ENCODE data around the gene SUSD1.

The SUSD1 gene

GRCh38 chr9:112025850-112026249 is 149.2 kb downstream of the SUSD1 start:
- no peak for DNase-seq
- intact Hi-C loops (cut with DNase I) = no loop called here

- intact Hi-C loops (cut with DNase I) = no loop called here
- no peak for DNase-seq
Measured at GRCh38 chr9:112021742-112022141, 153.4 kb downstream of the SUSD1 start.

GRCh38 chr9:112020680-112021596 is 154.2 kb downstream of the SUSD1 start:
- DNase-seq = no peak
- intact Hi-C loops (cut with DNase I) = no loop called here

- no peak for DNase-seq
- intact Hi-C loops (cut with DNase I) = no loop called here
Measured at GRCh38 chr9:112017878-112018277, 157.2 kb downstream of the SUSD1 start.

DNA sequence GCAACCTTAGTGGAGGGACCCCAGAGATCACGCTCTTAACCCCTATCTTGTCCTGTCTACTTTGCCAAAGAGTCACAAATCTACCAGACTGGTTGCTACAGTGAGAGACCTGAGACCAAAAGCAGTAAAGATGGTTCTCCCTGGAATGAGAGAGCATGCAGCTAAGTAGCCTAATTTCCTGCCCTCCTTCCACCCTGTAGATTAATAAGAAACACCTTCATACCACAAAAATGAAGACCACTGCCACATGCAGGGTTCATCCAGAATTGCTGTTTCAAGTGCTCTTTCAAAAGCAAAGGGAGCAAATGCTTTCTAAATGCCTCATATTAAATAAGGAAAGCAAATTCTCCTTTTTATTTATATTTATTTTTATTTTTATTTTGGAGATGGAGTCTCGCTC is 159.4 kb downstream of the SUSD1 start:
- intact Hi-C loops (cut with DNase I) = no loop called here

GRCh38 chr9:112015149-112015548 is 159.9 kb downstream of the SUSD1 start:
- intact Hi-C loops (cut with DNase I) = no loop called here
- no peak for DNase-seq

More for the DNA sequence above, 159.4 kb downstream of the SUSD1 start:
- no peak for DNase-seq

DNA sequence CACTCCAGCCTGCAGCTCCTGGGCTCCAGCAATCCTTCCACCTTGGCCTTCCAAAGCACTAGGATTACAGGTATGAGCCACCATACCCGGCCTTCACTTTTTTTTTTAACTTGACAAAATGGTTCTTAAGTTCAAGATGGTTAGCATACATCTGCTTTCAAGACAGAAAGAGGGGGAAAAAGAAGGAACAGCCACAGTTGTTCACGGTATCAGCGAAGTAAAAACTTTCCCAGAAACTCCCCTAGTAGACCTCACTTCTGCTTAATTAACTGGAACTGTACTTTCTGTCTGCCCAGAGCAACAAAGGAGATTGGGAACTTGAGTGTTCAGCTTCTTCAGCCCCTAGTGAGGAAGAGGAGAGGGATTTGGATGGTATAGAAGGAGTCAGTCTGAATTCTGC is 161.8 kb downstream of the SUSD1 start:
- no peak for DNase-seq
- intact Hi-C loops (cut with DNase I) = no loop called here

GRCh38 chr9:112012026-112012902 is 162.8 kb downstream of the SUSD1 start:
- DNase-seq = peak; percentile 12 to 94 (median 39)
- intact Hi-C loops (cut with DNase I) = no loop called here

- no peak for DNase-seq
- intact Hi-C loops (cut with DNase I) = no loop called here
Measured at GRCh38 chr9:112011051-112011620, 164.0 kb downstream of the SUSD1 start.

- DNase-seq = no peak
- intact Hi-C loops (cut with DNase I) = no loop called here
Measured at GRCh38 chr9:112010537-112010936, 164.6 kb downstream of the SUSD1 start.

DNA sequence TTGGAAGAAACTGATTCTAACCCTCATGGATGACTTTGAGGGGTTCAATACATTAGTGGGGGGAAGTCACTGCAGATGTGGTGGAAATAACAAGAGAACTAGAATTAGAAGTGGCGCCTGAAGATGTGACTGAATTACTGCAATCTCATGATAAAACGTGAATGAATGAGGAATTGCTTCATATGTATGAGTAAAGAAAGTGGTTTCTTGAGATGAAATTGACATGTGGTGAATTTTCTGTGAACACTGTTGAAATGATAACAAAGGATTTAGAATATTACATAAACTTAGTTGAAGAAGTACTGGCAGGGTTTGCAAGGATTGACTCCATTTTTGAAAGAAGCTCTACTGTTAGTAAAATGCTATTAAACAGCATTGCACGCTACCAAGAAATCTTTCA is 165.4 kb downstream of the SUSD1 start:
- DNase-seq = no peak
- intact Hi-C loops (cut with DNase I) = no loop called here

DNA sequence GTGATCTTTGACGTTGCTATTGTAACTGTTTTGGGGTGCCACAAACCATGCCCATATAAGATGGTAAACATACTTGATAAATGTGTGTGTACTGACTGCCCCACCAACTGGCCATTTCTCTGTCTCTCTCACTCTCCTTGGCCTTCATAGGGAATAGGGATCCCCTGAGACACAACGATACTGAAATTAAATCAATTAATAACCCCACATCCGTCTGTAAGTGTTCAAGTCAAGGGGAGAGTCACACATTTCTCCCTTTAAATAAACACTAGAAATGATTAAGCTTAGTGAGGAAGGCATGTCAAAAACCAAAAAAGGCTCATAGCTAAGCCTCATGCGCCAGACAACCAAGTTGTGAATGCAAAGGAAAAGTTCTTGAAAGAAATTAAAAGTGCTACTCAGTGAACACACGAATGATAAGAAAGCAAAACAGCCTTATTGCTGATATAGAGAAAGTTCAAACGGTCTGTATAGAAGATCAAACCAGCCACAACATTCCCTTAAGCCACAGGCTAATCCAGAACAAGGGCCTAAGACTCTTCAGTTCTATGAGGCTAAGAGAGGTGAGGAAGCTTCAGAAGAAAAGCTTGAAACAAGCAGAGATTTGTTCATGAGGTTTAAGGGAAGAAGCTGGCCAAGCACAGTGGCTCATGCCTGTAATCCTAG is 167.4 kb downstream of the SUSD1 start:
- intact Hi-C loops (cut with DNase I) = no loop called here
- no peak for DNase-seq

DNA sequence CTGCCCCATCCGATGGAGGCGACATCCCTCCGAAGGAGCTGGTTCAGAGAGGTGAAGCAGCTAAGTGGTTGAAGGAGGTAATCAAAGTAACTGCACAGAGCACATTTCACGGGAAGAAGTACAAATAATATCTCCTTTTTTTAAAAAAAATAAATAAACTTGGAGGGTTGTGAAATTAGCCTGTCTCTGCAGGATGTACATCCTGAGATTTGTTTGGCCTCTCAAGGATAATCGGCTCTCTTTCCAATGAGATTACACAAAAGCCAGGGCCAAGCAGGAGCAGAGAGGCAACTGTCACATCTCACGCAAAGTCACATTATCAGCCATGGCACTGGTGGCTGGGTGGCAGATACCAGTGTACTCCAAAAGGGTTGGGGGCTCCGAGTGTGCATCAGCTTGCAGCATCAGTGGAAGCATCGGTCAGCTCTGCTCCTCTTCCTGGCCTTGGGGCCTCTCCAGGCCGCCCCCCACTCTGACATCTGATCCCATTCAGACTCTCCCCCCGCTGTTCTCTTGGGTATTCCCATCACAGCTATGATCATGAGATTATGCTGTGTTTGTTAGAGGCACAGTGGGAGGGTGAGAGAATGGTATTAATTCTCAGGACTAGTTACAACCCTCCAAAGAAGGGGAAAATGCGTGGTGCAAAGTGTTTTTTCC is 168.6 kb downstream of the SUSD1 start:
- intact Hi-C loops (cut with DNase I) = no loop called here
- DNase-seq = no peak

GRCh38 chr9:112005939-112006338 is 169.2 kb downstream of the SUSD1 start:
- intact Hi-C loops (cut with DNase I) = no loop called here
- no peak for DNase-seq

- no peak for DNase-seq
- intact Hi-C loops (cut with DNase I) = no loop called here
Measured at GRCh38 chr9:112003538-112003937, 171.6 kb downstream of the SUSD1 start.

GRCh38 chr9:112002847-112003457 is 172.1 kb downstream of the SUSD1 start:
- no peak for DNase-seq
- intact Hi-C loops (cut with DNase I) = no loop called here

GRCh38 chr9:112002131-112002846 is 172.8 kb downstream of the SUSD1 start:
- no peak for DNase-seq
- intact Hi-C loops (cut with DNase I) = no loop called here

DNA sequence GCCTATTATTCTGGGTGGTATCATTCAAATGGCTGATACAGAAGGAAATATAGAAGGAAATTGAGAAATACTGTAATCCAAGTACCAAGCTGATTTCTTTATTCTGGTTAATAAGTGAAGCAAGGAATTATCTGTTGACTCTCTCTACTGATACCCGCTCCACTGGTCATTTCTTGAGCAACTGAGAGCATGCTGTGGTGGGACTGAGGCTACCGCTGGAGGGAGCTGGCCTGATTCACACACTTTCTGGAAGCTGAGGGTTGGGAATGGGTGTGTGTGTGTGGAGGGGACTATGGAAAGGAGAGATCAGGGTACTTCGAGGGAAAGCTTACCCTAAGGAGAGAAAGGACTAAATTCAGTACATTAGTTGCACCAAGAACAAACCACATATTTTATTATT is 174.4 kb downstream of the SUSD1 start:
- intact Hi-C loops (cut with DNase I) = no loop called here
- DNase-seq = no peak

GRCh38 chr9:111999319-111999718 is 175.8 kb downstream of the SUSD1 start:
- intact Hi-C loops (cut with DNase I) = no loop called here
- DNase-seq = no peak
